ENCODE data around the gene TPRG1. TPM values are rescaled to one million over a fixed set of nuclear protein-coding genes. Genes with fewer than 3 reads are reported as not detected.
A peak's percentile ranks its signal among the peaks of the same experiment; 100 is the strongest.

The TPRG1 gene
- total RNA-seq, 6 experiments from 2014 or later: 8.0 to 33.6 (median 18.1) TPM

GRCh38 chr3:189172668-189173419 lies 1.1 kb downstream of the TPRG1 start:
- Histone ChIP-seq H3K27ac (no peak overlapping the region), H3K4me1 (peaks cover 0 to 5% (median 0%) of the 10 kb centered on the region in 4 donors), H3K27me3 (no peaks in the 10 kb centered on the region), H3K9me3 (no peaks in the 10 kb centered on the region), H3K4me3 (no peak overlapping the region), H3K36me3 (no peaks in the 10 kb centered on the region)
- intact Hi-C loops (cut with DNase I): no loop called here
- WGBS (ENCODE audit: insufficient coverage, low coverage, low lambda C conversion rate, missing lambda C conversion rate): 83% methylated on average over 4 of the region's 8 CpGs
- TF ChIP-seq CTCF (IDR thresholded peaks at IDR 0.05) (no peak), POLR2A (IDR thresholded peaks at IDR 0.05) (no peak)
- ATAC-seq (no peak), DNase-seq (no peak)

GRCh38 chr3:189184566-189184965 lies 12.8 kb downstream of the TPRG1 start:
- DNase-seq (no peak), ATAC-seq (no peak)
- Histone ChIP-seq H3K27me3 (no peaks in the 10 kb centered on the region), H3K9me3 (no peaks in the 10 kb centered on the region), H3K36me3 (peaks cover 0 to 5% (median 0%) of the 10 kb centered on the region in 4 donors), H3K4me1 (no peaks in the 10 kb centered on the region), H3K27ac (no peak overlapping the region), H3K4me3 (no peak overlapping the region)
- 98% methylated on average over 7 of the region's 7 CpGs for WGBS (ENCODE audit: insufficient coverage, low coverage, low lambda C conversion rate, missing lambda C conversion rate)
- intact Hi-C loops (cut with DNase I): no loop called here
- TF ChIP-seq CTCF (IDR thresholded peaks at IDR 0.05) (no peak), POLR2A (IDR thresholded peaks at IDR 0.05) (no peak)

- WGBS (ENCODE audit: insufficient coverage, low coverage, low lambda C conversion rate, missing lambda C conversion rate): 40% methylated on average over 4 of the region's 4 CpGs
- H3K36me3 ChIP-seq: no peaks in the 10 kb centered on the region
- no peak overlapping the region for H3K4me3 ChIP-seq
- no peaks in the 10 kb centered on the region for H3K9me3 ChIP-seq
- H3K27me3 ChIP-seq: no peaks in the 10 kb centered on the region
- no peaks in the 10 kb centered on the region for H3K4me1 ChIP-seq
- ATAC-seq (peak in 2 of 4 donors; percentile 61 to 82), DNase-seq (no peak)
- TF ChIP-seq POLR2A (IDR thresholded peaks at IDR 0.05) (no peak), CTCF (IDR thresholded peaks at IDR 0.05) (no peak)
- H3K27ac ChIP-seq: no peak overlapping the region
- intact Hi-C loops (cut with DNase I): no loop called here
These were observed 14.3 kb downstream of the TPRG1 start for GRCh38 chr3:189186101-189186500.

GRCh38 chr3:189188466-189188865 lies 16.7 kb downstream of the TPRG1 start:
- no peaks in the 10 kb centered on the region for H3K36me3 ChIP-seq
- DNase-seq (no peak), ATAC-seq (peak in 2 of 4 donors; percentile 28 to 31)
- H3K27me3 ChIP-seq: no peaks in the 10 kb centered on the region
- H3K27ac ChIP-seq: no peak overlapping the region
- intact Hi-C loops (cut with DNase I): no loop called here
- no peak overlapping the region for H3K4me3 ChIP-seq
- no peaks in the 10 kb centered on the region for H3K4me1 ChIP-seq
- TF ChIP-seq POLR2A (IDR thresholded peaks at IDR 0.05) (no peak), CTCF (IDR thresholded peaks at IDR 0.05) (no peak)
- H3K9me3 ChIP-seq: peaks cover 0 to 8% (median 0%) of the 10 kb centered on the region in 4 donors

All from right lobe of liver (tissue), 6 donors.